VCaP (cell line): Measurements from ENCODE around the gene TENM4.

Experiments used
- H3K27ac ChIP-seq: fragments of 450-650 bp; 2 replicates; pipeline ENCODE4 v1.5.1; 2017
- CTCF ChIP-seq: fragments of 450-650 bp; conservative IDR thresholded peaks from 2 replicates; pipeline ENCODE4 v1.5.1; 2017; ENCODE audit warnings: mild to moderate bottlenecking, moderate library complexity

Gene TENM4

GRCh38 chr11:78961937-78962701 lies 478.7 kb downstream of the TENM4 start:
- peak overlapping the region; percentile 29 for H3K27ac ChIP-seq
- TF ChIP-seq CTCF, result no peak

GRCh38 chr11:78961247-78961646 lies 479.6 kb downstream of the TENM4 start:
- peak overlapping the region; percentile 29; the same call in 1 of the 2 replicates for H3K27ac ChIP-seq
- TF ChIP-seq CTCF, result peak; percentile 95

GRCh38 chr11:78958444-78958843 lies 482.4 kb downstream of the TENM4 start:
- no peak overlapping the region for H3K27ac ChIP-seq
- no peak for TF ChIP-seq CTCF

- TF ChIP-seq CTCF, result no peak
- H3K27ac ChIP-seq, result no peak overlapping the region
Measured at GRCh38 chr11:78957476-78958245, 483.2 kb downstream of the TENM4 start.

- no peak for TF ChIP-seq CTCF
- peak overlapping the region; percentile 92 for H3K27ac ChIP-seq
Measured at GRCh38 chr11:78954696-78955095, 486.1 kb downstream of the TENM4 start.

- TF ChIP-seq CTCF, result no peak
Measured at GRCh38 chr11:78954261-78954660, 486.6 kb downstream of the TENM4 start.

GRCh38 chr11:78952890-78953289 lies 487.9 kb downstream of the TENM4 start:
- TF ChIP-seq CTCF, result no peak
- peak overlapping the region; percentile 92 for H3K27ac ChIP-seq

More at GRCh38 chr11:78954261-78954660, 486.6 kb downstream of the TENM4 start:
- peak overlapping the region; percentile 92 for H3K27ac ChIP-seq
